ENCODE data around the gene ALKBH5.

DNA sequence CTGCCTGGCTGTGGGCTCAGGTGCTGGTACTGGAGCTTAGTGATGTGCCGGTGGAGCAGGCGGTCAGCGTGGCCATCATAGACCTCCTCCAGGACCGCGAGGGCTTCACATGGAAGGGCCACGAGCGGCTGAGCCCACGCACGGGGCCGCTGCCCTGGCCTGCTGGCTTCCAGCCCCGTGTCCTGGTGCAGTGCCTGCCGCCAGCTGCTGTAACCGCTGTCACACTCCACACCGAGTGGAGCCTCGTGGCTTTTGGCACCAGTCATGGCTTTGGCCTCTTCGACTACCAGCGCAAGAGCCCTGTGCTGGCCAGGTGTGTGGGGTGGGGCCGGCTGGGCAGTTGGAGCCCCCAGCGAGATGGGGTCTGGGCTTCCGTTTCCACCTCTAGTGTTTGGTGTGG is 53.8 kb downstream of the ALKBH5 start:
- TF ChIP-seq, protein P1, sequence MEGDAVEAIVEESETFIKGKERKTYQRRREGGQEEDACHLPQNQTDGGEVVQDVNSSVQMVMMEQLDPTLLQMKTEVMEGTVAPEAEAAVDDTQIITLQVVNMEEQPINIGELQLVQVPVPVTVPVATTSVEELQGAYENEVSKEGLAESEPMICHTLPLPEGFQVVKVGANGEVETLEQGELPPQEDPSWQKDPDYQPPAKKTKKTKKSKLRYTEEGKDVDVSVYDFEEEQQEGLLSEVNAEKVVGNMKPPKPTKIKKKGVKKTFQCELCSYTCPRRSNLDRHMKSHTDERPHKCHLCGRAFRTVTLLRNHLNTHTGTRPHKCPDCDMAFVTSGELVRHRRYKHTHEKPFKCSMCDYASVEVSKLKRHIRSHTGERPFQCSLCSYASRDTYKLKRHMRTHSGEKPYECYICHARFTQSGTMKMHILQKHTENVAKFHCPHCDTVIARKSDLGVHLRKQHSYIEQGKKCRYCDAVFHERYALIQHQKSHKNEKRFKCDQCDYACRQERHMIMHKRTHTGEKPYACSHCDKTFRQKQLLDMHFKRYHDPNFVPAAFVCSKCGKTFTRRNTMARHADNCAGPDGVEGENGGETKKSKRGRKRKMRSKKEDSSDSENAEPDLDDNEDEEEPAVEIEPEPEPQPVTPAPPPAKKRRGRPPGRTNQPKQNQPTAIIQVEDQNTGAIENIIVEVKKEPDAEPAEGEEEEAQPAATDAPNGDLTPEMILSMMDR (IDR thresholded peaks at IDR 0.05), result no peak
- TF ChIP-seq POLR2AphosphoS5 (IDR thresholded peaks at IDR 0.05; ENCODE audit: low read depth, low read length), result no peak
- TF ChIP-seq, protein P2, sequence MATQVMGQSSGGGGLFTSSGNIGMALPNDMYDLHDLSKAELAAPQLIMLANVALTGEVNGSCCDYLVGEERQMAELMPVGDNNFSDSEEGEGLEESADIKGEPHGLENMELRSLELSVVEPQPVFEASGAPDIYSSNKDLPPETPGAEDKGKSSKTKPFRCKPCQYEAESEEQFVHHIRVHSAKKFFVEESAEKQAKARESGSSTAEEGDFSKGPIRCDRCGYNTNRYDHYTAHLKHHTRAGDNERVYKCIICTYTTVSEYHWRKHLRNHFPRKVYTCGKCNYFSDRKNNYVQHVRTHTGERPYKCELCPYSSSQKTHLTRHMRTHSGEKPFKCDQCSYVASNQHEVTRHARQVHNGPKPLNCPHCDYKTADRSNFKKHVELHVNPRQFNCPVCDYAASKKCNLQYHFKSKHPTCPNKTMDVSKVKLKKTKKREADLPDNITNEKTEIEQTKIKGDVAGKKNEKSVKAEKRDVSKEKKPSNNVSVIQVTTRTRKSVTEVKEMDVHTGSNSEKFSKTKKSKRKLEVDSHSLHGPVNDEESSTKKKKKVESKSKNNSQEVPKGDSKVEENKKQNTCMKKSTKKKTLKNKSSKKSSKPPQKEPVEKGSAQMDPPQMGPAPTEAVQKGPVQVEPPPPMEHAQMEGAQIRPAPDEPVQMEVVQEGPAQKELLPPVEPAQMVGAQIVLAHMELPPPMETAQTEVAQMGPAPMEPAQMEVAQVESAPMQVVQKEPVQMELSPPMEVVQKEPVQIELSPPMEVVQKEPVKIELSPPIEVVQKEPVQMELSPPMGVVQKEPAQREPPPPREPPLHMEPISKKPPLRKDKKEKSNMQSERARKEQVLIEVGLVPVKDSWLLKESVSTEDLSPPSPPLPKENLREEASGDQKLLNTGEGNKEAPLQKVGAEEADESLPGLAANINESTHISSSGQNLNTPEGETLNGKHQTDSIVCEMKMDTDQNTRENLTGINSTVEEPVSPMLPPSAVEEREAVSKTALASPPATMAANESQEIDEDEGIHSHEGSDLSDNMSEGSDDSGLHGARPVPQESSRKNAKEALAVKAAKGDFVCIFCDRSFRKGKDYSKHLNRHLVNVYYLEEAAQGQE (IDR thresholded peaks at IDR 0.05; ENCODE audit: insufficient read depth in 1 of 2, low read depth in 2 of 2, low read length in 1 of 2), result no peak
